ENCODE data around the gene ZNF205. TPM values are rescaled to one million over a fixed set of nuclear protein-coding genes. Genes with fewer than 3 reads are reported as not detected.

The ZNF205 gene
- total RNA-seq, 1 experiment from 2014 or later: 18.3 TPM

DNA sequence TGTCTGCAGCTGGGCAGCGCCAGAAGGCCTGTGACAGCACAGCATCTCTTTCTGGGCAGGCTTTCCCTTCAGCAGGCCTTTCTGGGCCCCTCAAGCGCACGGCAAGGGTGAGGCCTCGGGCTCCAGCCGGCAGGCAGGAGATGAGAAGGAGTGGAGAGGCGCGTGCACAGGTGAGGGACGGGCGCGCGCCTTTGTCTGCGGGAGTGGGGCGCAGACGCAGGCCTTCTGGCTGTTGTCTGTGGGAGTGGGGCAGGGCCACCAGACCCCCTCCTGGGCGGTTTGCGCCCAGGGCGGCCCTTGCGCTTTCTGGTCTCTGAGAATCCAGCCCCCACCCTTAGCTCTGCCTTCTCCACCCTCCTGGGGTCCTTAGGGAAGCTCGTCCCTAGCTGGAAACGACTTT is 6.5 kb downstream of the ZNF205 start:
- in situ Hi-C loops (cut with HindIII; ENCODE audit: low pct_unique_long_range_greater_than_20kb, low sequenced_read_pairs) (no loop called here), intact Hi-C loops (cut with micrococcal nuclease; ENCODE audit: unreplicated experiment) (no loop called here)
- no peak for ATAC-seq
- H3K27ac ChIP-seq (ENCODE audit: low read length): no peak overlapping the region
- CTCF ChIA-PET: no interaction called here
- TF ChIP-seq REST (IDR thresholded peaks at IDR 0.05; ENCODE audit: insufficient read depth in 1 of 2, low read depth in 2 of 2, low read length in 1 of 2) (no peak), TCF7L2 (IDR thresholded peaks at IDR 0.05; ENCODE audit: low read depth, low read length) (no peak), SIN3A (IDR thresholded peaks at IDR 0.05; ENCODE audit: borderline replicate concordance, insufficient read depth, low read depth, low read length) (no peak), POLR2AphosphoS5 (IDR thresholded peaks at IDR 0.05; ENCODE audit: low read depth, low read length) (no peak)
- TF ChIP-seq, protein P1, sequence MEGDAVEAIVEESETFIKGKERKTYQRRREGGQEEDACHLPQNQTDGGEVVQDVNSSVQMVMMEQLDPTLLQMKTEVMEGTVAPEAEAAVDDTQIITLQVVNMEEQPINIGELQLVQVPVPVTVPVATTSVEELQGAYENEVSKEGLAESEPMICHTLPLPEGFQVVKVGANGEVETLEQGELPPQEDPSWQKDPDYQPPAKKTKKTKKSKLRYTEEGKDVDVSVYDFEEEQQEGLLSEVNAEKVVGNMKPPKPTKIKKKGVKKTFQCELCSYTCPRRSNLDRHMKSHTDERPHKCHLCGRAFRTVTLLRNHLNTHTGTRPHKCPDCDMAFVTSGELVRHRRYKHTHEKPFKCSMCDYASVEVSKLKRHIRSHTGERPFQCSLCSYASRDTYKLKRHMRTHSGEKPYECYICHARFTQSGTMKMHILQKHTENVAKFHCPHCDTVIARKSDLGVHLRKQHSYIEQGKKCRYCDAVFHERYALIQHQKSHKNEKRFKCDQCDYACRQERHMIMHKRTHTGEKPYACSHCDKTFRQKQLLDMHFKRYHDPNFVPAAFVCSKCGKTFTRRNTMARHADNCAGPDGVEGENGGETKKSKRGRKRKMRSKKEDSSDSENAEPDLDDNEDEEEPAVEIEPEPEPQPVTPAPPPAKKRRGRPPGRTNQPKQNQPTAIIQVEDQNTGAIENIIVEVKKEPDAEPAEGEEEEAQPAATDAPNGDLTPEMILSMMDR (IDR thresholded peaks at IDR 0.05): no peak
- H3K4me3 ChIP-seq (ENCODE audit: low read depth in 2 of 2, low read length in 2 of 2): no peak overlapping the region
- H3K4me1 ChIP-seq (ENCODE audit: control insufficient read depth, insufficient read depth, low read length): peaks cover 3% of the 10 kb centered on the region; the same call in 1 of the 2 replicates
- no peaks in the 10 kb centered on the region for H3K36me3 ChIP-seq (ENCODE audit: control insufficient read depth, insufficient read depth, low read length)
- no peaks in the 10 kb centered on the region for H3K9me3 ChIP-seq (ENCODE audit: control insufficient read depth, insufficient read depth, low read depth, low read length)
- DNase-seq (ENCODE audit: low read depth, low spot score): no peak
- no peaks in the 10 kb centered on the region for H3K27me3 ChIP-seq (ENCODE audit: control insufficient read depth, insufficient read depth, low read length)
- no TSS peak for BruUV-seq (replicated peaks)
- POLR2A ChIA-PET: no interaction called here

DNA sequence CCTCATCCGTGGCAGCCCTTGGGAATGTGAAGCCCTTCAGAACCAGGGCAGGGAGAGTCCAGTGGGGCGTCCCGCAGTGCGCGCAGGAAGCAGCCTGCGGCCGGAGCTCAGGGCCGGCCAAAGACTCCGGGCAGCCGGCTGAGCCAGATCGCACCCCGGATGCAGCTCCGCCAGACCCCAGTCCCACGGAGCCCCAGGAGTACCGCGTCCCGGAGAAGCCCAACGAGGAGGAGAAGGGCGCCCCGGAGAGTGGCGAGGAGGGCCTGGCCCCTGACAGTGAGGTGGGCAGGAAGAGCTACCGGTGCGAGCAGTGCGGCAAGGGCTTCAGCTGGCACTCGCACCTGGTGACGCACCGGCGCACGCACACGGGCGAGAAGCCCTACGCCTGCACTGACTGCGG is 6.9 kb downstream of the ZNF205 start:
- Histone ChIP-seq H3K27ac (ENCODE audit: low read length) (no peak overlapping the region), H3K9me3 (ENCODE audit: control insufficient read depth, insufficient read depth, low read depth, low read length) (no peaks in the 10 kb centered on the region), H3K27me3 (ENCODE audit: control insufficient read depth, insufficient read depth, low read length) (no peaks in the 10 kb centered on the region), H3K4me3 (ENCODE audit: low read depth in 2 of 2, low read length in 2 of 2) (no peak overlapping the region), H3K36me3 (ENCODE audit: control insufficient read depth, insufficient read depth, low read length) (no peaks in the 10 kb centered on the region), H3K4me1 (ENCODE audit: control insufficient read depth, insufficient read depth, low read length) (no peaks in the 10 kb centered on the region)
- ChIA-PET POLR2A (no interaction called here), CTCF (no interaction called here)
- BruUV-seq (replicated peaks): TSS peak; percentile 46
- TF ChIP-seq, protein P1 (IDR thresholded peaks at IDR 0.05): no peak
- TF ChIP-seq REST (IDR thresholded peaks at IDR 0.05; ENCODE audit: insufficient read depth in 1 of 2, low read depth in 2 of 2, low read length in 1 of 2): no peak
- no peak for TF ChIP-seq POLR2AphosphoS5 (IDR thresholded peaks at IDR 0.05; ENCODE audit: low read depth, low read length)
- no peak for TF ChIP-seq SIN3A (IDR thresholded peaks at IDR 0.05; ENCODE audit: borderline replicate concordance, insufficient read depth, low read depth, low read length)
- TF ChIP-seq TCF7L2 (IDR thresholded peaks at IDR 0.05; ENCODE audit: low read depth, low read length): no peak
- DNase-seq (ENCODE audit: low read depth, low spot score) (no peak), ATAC-seq (no peak)
- intact Hi-C loops (cut with micrococcal nuclease; ENCODE audit: unreplicated experiment) (no loop called here), in situ Hi-C loops (cut with HindIII; ENCODE audit: low pct_unique_long_range_greater_than_20kb, low sequenced_read_pairs) (no loop called here)
